Smooth muscle cell (in vitro differentiated cells): ENCODE measurements around the gene HTD2. TPM values are rescaled to one million over a fixed set of nuclear protein-coding genes. Genes with fewer than 3 reads are reported as not detected.

Experiments used
- DNase-seq: peaks from one replicate; lab custom pipeline; 2025; ENCODE audit not compliant: unreplicated experiment; lab: John Stamatoyannopoulos, UW
- H2AFZ ChIP-seq: fragments of 200-600 bp; sonication (generic); 2 replicates; pipeline ENCODE4 v1.6.0; 2016; ENCODE audit warnings: antibody characterized with exemption, low read depth, mild to moderate bottlenecking
- H3F3A ChIP-seq: fragments of 200-600 bp; sonication (generic); 2 replicates; pipeline ENCODE4 v1.6.0; 2017; ENCODE audit warnings: antibody characterized with exemption, low read depth
- H3K27ac ChIP-seq: fragments of 200-600 bp; sonication (generic); 2 replicates; pipeline ENCODE4 v1.5.1; 2016; ENCODE audit warnings: low read depth, mild to moderate bottlenecking
- H3K27me3 ChIP-seq: fragments of 200-600 bp; sonication (generic); 2 replicates; pipeline ENCODE4 v1.6.1; 2016; ENCODE audit warnings: low read depth, mild to moderate bottlenecking
- H3K36me3 ChIP-seq: fragments of 200-600 bp; sonication (generic); 2 replicates; pipeline ENCODE4 v1.5.1; 2016; ENCODE audit warnings: low read depth
- H3K4me1 ChIP-seq: fragments of 200-600 bp; sonication (generic); 2 replicates; pipeline ENCODE4 v1.5.1; 2016; ENCODE audit warnings: low read depth
- H3K4me2 ChIP-seq: fragments of 200-600 bp; sonication (generic); 2 replicates; pipeline ENCODE4 v1.6.0; 2016; ENCODE audit warnings: mild to moderate bottlenecking
- H3K4me3 ChIP-seq: fragments of 200-600 bp; sonication (generic); 2 replicates; pipeline ENCODE4 v1.5.1; 2016; ENCODE audit warnings: mild to moderate bottlenecking
- H3K79me2 ChIP-seq: fragments of 200-600 bp; sonication (generic); 2 replicates; pipeline ENCODE4 v1.6.0; 2016; ENCODE audit warnings: low read depth, mild to moderate bottlenecking
- H3K9ac ChIP-seq: fragments of 200-600 bp; sonication (generic); 2 replicates; pipeline ENCODE4 v1.6.0; 2016; ENCODE audit warnings: low read depth
- H3K9me3 ChIP-seq: fragments of 200-600 bp; sonication (generic); replicated peaks from 2 replicates; pipeline ENCODE4 v1.5.1; 2016; ENCODE audit warnings: low read depth
- H4K20me1 ChIP-seq: fragments of 200-600 bp; sonication (generic); 2 replicates; pipeline ENCODE4 v1.6.0; 2016; ENCODE audit warnings: low read depth
- CTCF ChIP-seq: fragments of 200-600 bp; sonication (generic); IDR thresholded peaks from 2 replicates; pipeline ENCODE4 v1.5.1; 2017; ENCODE audit warnings: borderline replicate concordance, mild to moderate bottlenecking, antibody characterized with exemption; ENCODE audit not compliant: insufficient read depth, poor library complexity, severe bottlenecking
- WGBS: methylation state at CpG from one replicate; pipeline ENCODE4 v1.1.7; 2016; ENCODE audit warnings: low lambda C conversion rate; 5-methylcytosine and 5-hydroxymethylcytosine counted together
- polyA plus RNA-seq: library from polyadenylated mRNA; unstranded; fragments of >200 nt; fragmentation: Nextera tagmentation; extraction: Ambion mirVana; gene quantifications from 2 replicates; pipeline ENCODE4 v1.2.1, GENCODE V29; 2016
- total RNA-seq: library from RNA; depleted of rRNA; stranded (reverse); fragments of >200 nt; gene quantifications from 2 replicates; pipeline ENCODE4 v1.2.3, GENCODE V29; 2014

The HTD2 gene
- total and polyA plus RNA-seq, 2 experiments from 2014 or later = 19.6 to 19.7 TPM

- Histone ChIP-seq H3K4me1 (no peaks in the 10 kb centered on the region), H3K27me3 (no peaks in the 10 kb centered on the region), H3K4me3 (no peak overlapping the region), H3K9me3 (no peaks in the 10 kb centered on the region), H3K4me2 (no peak overlapping the region), H3F3A (no peaks in the 10 kb centered on the region), H3K27ac (no peak overlapping the region), H3K79me2 (peaks cover 85% of the 10 kb centered on the region), H4K20me1 (peaks cover 20% of the 10 kb centered on the region), H2AFZ (no peak overlapping the region), H3K9ac (no peak overlapping the region), H3K36me3 (no peaks in the 10 kb centered on the region)
- no peak for TF ChIP-seq CTCF
- no peak for DNase-seq
- WGBS = 95% methylated on average over 5 of the region's 5 CpGs
Observed at GRCh38 chr3:58342676-58343075, 36.4 kb downstream of the HTD2 start.

GRCh38 chr3:58345457-58345856, 39.1 kb downstream of the HTD2 start:
- Histone ChIP-seq H3K4me2 (no peak overlapping the region), H3K9me3 (no peaks in the 10 kb centered on the region), H3K27me3 (no peaks in the 10 kb centered on the region), H3K79me2 (peaks cover 72% of the 10 kb centered on the region), H3K36me3 (no peaks in the 10 kb centered on the region), H4K20me1 (peaks cover 27% of the 10 kb centered on the region), H3K4me3 (no peak overlapping the region), H3K27ac (no peak overlapping the region), H3K9ac (no peak overlapping the region), H3K4me1 (peaks cover 2% of the 10 kb centered on the region), H2AFZ (no peak overlapping the region), H3F3A (no peaks in the 10 kb centered on the region)
- DNase-seq = no peak
- no peak for TF ChIP-seq CTCF
- WGBS = 93% methylated on average over 4 of the region's 4 CpGs

- no peak overlapping the region for H3K27ac ChIP-seq
- H3K9me3 ChIP-seq = no peaks in the 10 kb centered on the region
- H3K4me1 ChIP-seq = peaks cover 6% of the 10 kb centered on the region
- H4K20me1 ChIP-seq = peaks cover 31% of the 10 kb centered on the region
- no peak overlapping the region for H2AFZ ChIP-seq
- no peaks in the 10 kb centered on the region for H3F3A ChIP-seq
- DNase-seq = no peak
- H3K4me2 ChIP-seq = no peak overlapping the region
- H3K36me3 ChIP-seq = no peaks in the 10 kb centered on the region
- WGBS = no CpG with 5 or more reads among the region's 2 CpGs
- H3K27me3 ChIP-seq = no peaks in the 10 kb centered on the region
- no peak overlapping the region for H3K4me3 ChIP-seq
- TF ChIP-seq CTCF = no peak
- no peak overlapping the region for H3K9ac ChIP-seq
- peaks cover 69% of the 10 kb centered on the region for H3K79me2 ChIP-seq
Observed at GRCh38 chr3:58346368-58346767, 40.0 kb downstream of the HTD2 start.

GRCh38 chr3:58347984-58348383, 41.7 kb downstream of the HTD2 start:
- no peak overlapping the region for H3K27ac ChIP-seq
- peaks cover 25% of the 10 kb centered on the region for H4K20me1 ChIP-seq
- over 99% methylated on average over 7 of the region's 7 CpGs for WGBS
- no peak for TF ChIP-seq CTCF
- H2AFZ ChIP-seq = no peak overlapping the region
- H3K4me3 ChIP-seq = no peak overlapping the region
- no peaks in the 10 kb centered on the region for H3K27me3 ChIP-seq
- no peaks in the 10 kb centered on the region for H3K36me3 ChIP-seq
- peaks cover 63% of the 10 kb centered on the region for H3K79me2 ChIP-seq
- no peak for DNase-seq
- no peaks in the 10 kb centered on the region for H3F3A ChIP-seq
- peaks cover 6% of the 10 kb centered on the region for H3K4me1 ChIP-seq
- no peak overlapping the region for H3K9ac ChIP-seq
- H3K9me3 ChIP-seq = no peaks in the 10 kb centered on the region
- H3K4me2 ChIP-seq = no peak overlapping the region
